A375 (cell line): Measurements from ENCODE around the gene ADRA2B. TPM values are rescaled to one million over a fixed set of nuclear protein-coding genes. Genes with fewer than 3 reads are reported as not detected.

Experiments used
- total RNA-seq: library from RNA; depleted of rRNA; stranded (reverse); fragments of >200 nt; shearing (Covaris generic); gene quantifications from 2 replicates; pipeline ENCODE4 v1.2.3, GENCODE V29; 2014; rRNA removed

Gene ADRA2B
- total RNA-seq = not detected in 2 replicates

GRCh38 chr2:96116424-96116878 is at the start of gene ADRA2B:
Gene ADRA2B (minus strand): TSS chr2:96116571. CDS start chr2:96116149, 422 bp downstream.

GRCh38 chr2:96145036-96145847 is 28.9 kb upstream of the ADRA2B start, which contains the start of gene DUSP2:
Gene DUSP2 (minus strand): TSS chr2:96145440. CDS start chr2:96145354, 86 bp downstream.

GRCh38 chr2:96138179-96139145 is 22.1 kb upstream of the ADRA2B start, which contains the start of gene ASTL:
Gene ASTL (minus strand): TSS chr2:96138502. CDS start chr2:96138436, 66 bp downstream.

Other genes starting within 250 kb of the ADRA2B start
- 22.6 and 22.7 TPM in 2 replicates for gene ANKRD36C, start 124.7 kb downstream of the ADRA2B start, total RNA-seq
- not detected in 2 replicates for gene GPAT2, start 81.7 kb downstream of the ADRA2B start, total RNA-seq
- not detected in 2 replicates for gene ASTL, start 21.9 kb upstream of the ADRA2B start, total RNA-seq
- 17.0 and 18.2 TPM in 2 replicates for gene DUSP2, start 28.9 kb upstream of the ADRA2B start, total RNA-seq
- 66.6 and 73.0 TPM in 2 replicates for gene STARD7, start 92.3 kb upstream of the ADRA2B start, total RNA-seq
- gene TMEM127, start 149.4 kb upstream of the ADRA2B start, total RNA-seq = 10.4 and 14.6 TPM in 2 replicates
- gene CIAO1, start 149.7 kb upstream of the ADRA2B start, total RNA-seq = 95.5 and 104 TPM in 2 replicates
- 51.7 and 67.3 TPM in 2 replicates for gene SNRNP200, start 189.0 kb upstream of the ADRA2B start, total RNA-seq
- 10.1 and 11.2 TPM in 2 replicates for gene ITPRIPL1, start 208.7 kb upstream of the ADRA2B start, total RNA-seq
- 38.4 and 43.9 TPM in 2 replicates for gene NCAPH, start 219.2 kb upstream of the ADRA2B start, total RNA-seq